ENCODE data around the gene CUL4A. TPM values are rescaled to one million over a fixed set of nuclear protein-coding genes. Genes with fewer than 3 reads are reported as not detected.

The CUL4A gene
- total and polyA plus RNA-seq, 2 donors (not counting 1 experiment from before 2014, with no cell fraction given): 37.5 to 80.4 TPM

DNA sequence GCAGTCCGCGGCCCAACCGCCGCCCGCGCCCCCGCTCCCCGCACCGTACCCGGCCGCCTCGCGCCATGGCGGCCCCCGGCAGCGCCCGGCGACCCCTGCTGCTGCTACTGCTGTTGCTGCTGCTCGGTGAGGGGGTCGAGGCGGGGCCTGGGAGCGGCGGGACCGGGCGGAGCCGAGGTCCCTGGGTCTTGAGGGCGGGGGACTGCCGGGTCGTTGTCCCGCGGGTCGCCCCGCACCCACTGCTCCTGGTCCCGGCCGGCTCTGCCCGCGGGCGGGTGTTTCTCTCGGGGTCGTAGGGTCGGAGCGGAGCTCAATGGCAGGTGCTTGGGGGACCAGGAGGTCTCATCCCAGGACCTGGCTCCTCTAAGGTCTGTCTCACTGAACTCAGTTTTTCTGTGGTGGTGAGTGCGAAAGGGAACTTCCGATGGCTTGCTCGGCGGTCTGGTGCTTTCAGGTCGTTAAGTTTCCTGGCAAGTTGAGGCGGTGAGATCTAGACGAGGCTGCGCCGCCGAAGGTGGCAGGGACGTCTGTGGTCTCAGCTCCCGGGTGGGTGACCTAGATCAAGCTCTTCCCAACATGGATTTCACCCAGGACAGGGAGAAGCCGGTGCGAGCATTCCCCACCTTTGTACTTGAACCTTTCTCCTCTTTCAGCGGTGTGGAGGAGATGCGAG lies 88.1 kb downstream of the CUL4A start:
- ChIA-PET CTCF (interaction anchor here (0.8 to 0.9 kb wide), 2 partner anchors 39 to 328 kb away, joined by 3 read pairs; no protein-coding TSS in a partner anchor), POLR2A (interaction anchor here (1.2 to 1.5 kb wide), 2 partner anchors 66 to 88 kb away, joined by 3 to 12 read pairs; partner anchors contain the start of genes CUL4A and PCID2)
- H3K27me3 Mint-ChIP-seq: peaks cover 8% of the 10 kb centered on the region
- Histone ChIP-seq H3K9me3 (ENCODE audit: control extremely low read depth in 1 of 3, control insufficient read depth in 2 of 3, insufficient read depth in 1 of 3, low read length in 2 of 3) (peaks cover 0 to 13% (median 0%) of the 10 kb centered on the region in 3 donors), H3K79me2 (ENCODE audit: control insufficient read depth, insufficient read depth, low read length) (peaks cover 50% of the 10 kb centered on the region), H3K36me3 (replicated peaks in 1 of 2; ENCODE audit: control extremely low read depth in 1 of 2, control insufficient read depth in 1 of 2, extremely low read depth in 1 of 2, insufficient read depth in 2 of 2, low read length in 1 of 2) (peaks cover 0 to 2% of the 10 kb centered on the region in 2 experiments), H3K27ac (ENCODE audit: low read length in 2 of 2) (peak overlapping the region; percentile 76 to 93), H4K20me1 (ENCODE audit: control insufficient read depth, insufficient read depth, low read length, poor library complexity, severe bottlenecking) (peaks cover 31% of the 10 kb centered on the region), H3K4me1 (ENCODE audit: control insufficient read depth in 2 of 2, insufficient read depth in 2 of 2, low read length in 2 of 2) (peaks cover 12 to 26% of the 10 kb centered on the region in 2 donors), H3K4me2 (replicated peaks; ENCODE audit: low read depth, low read length, poor library complexity, severe bottlenecking) (peak overlapping the region; percentile 92), H2AFZ (ENCODE audit: insufficient read depth, low read depth, low read length, poor library complexity, severe bottlenecking) (peak overlapping the region; percentile 95), H3K9ac (ENCODE audit: low read length) (peak overlapping the region; percentile 88), H3K4me3 (ENCODE audit: control extremely low read depth in 1 of 5, extremely low read depth in 1 of 5, insufficient read depth in 1 of 5, low read depth in 2 of 5, low read length in 4 of 5) (peak overlapping the region; percentile 43 to 86 (median 78)), H3K27me3 (replicated peaks in 1 of 4; ENCODE audit: control extremely low read depth in 1 of 4, control insufficient read depth in 3 of 4, insufficient read depth in 4 of 4, low read length in 3 of 4) (peaks cover 0 to 14% (median 3%) of the 10 kb centered on the region in 4 experiments)
- WGBS (ENCODE audit: insufficient coverage): under 1% methylated on average over 54 of the region's 58 CpGs
- ATAC-seq (ENCODE audit: low read depth): peak; percentile 32
- peak; percentile 83 for DNase-seq
- intact Hi-C loops (cut with micrococcal nuclease): loop anchor here (1.0 to 5.0 kb wide), 4 partner anchors 89 to 150 kb away; partner anchors contain the start of gene PCID2
- no peak for TF ChIP-seq CTCF (IDR thresholded peaks at IDR 0.05)
- no peak for TF ChIP-seq EZH2 (IDR thresholded peaks at IDR 0.05; ENCODE audit: borderline replicate concordance, insufficient read depth, low read depth, low read length, poor library complexity, severe bottlenecking)
- H3K27ac Mint-ChIP-seq: peak overlapping the region; percentile 100
- peak overlapping the region; percentile 99 for H3K4me3 Mint-ChIP-seq
- peaks cover 4% of the 10 kb centered on the region for H3K9me3 Mint-ChIP-seq (ENCODE audit: insufficient read depth)
- H3K4me1 Mint-ChIP-seq: peaks cover 36% of the 10 kb centered on the region
